K562 (cell line): Measurements from ENCODE around the gene C21orf58. TPM values are rescaled to one million over a fixed set of nuclear protein-coding genes. Genes with fewer than 3 reads are reported as not detected.

Source experiments
- ATAC-seq: fragments of 200-7000 bp; cut with Tn5 transposase; 3 replicates; pipeline ENCODE4 v1.9.1; 2020; ENCODE audit warnings: moderate library complexity
- BruUV-seq: library from RNA; stranded (reverse); fragments of 400-500 nt; replicated peaks from 2 replicates; lab custom pipeline; 2021; lab: Mats Ljungman, UMichigan
- CTCF ChIA-PET: fragments of 300-600 bp; formaldehyde crosslinking; extraction: SDS; loops from one replicate; lab custom pipeline; 2021; ENCODE audit warnings: low intra/inter-chr PET ratio; lab: Yijun Ruan, JAX
- POLR2A ChIA-PET: fragments of 300-600, 350-650 bp; sonication (Branson Sonifier 250); formaldehyde crosslinking; extraction: SDS; loops from one replicate; lab custom pipeline; 2021; ENCODE audit warnings: antibody characterized with exemption, inconsistent platforms; lab: Yijun Ruan, JAX
- DNase-seq, 4 experiments: peaks; one replicate each; pipeline versions ENCODE4 v3.0.0 to v3.0.0-alpha.2; 2011 to 2018; ENCODE audit warnings: low spot score in 3 of 4, mixed read lengths in 3 of 4; ENCODE audit errors: extremely low read depth in 1 of 4
- FAIRE-seq: peaks from 2 replicates; lab custom pipeline; 2011; peaks lifted over from hg19 to GRCh38; lab: Jason Lieb, UNC
- H2AFZ ChIP-seq: 2 replicates; pipeline ENCODE4 v1.6.0; 2011; ENCODE audit warnings: low read depth, low read length, control low read depth, inconsistent platforms
- H3K27ac ChIP-seq: fragments of 200-600 bp; 3 replicates; pipeline ENCODE4 v1.8.0; 2011; ENCODE audit warnings: low read depth, mild to moderate bottlenecking, control low read depth, inconsistent platforms, low read length, moderate library complexity, mixed read lengths; ENCODE audit errors: extremely low read depth
- H3K27me3 ChIP-seq, 2 experiments: fragments of 300-600 bp in 1 of 2; 2 replicates in 1 of 2; 3 replicates in 1 of 2; pipeline versions ENCODE4 v1.6.0 to v1.8.0; 2011; ENCODE audit warnings: inconsistent platforms in 2 of 2, low read length in 2 of 2, mild to moderate bottlenecking in 1 of 2, mixed read lengths in 1 of 2, moderate library complexity in 1 of 2; ENCODE audit not compliant: control insufficient read depth in 2 of 2, insufficient read depth in 2 of 2
- H3K36me3 ChIP-seq: fragments of 300-600 bp; 3 replicates; pipeline ENCODE4 v1.8.0; 2011; ENCODE audit warnings: mild to moderate bottlenecking, low read length, inconsistent platforms; ENCODE audit not compliant: control insufficient read depth, insufficient read depth
- H3K4me1 ChIP-seq, 2 experiments: fragments of 200-600 bp in 1 of 2; replicated peaks in 1 of 2; 2 replicates in 1 of 2; 3 replicates in 1 of 2; pipeline versions ENCODE4 v1.5.1 to v1.8.0; 2011; ENCODE audit warnings: inconsistent platforms in 2 of 2, low read length in 2 of 2, mild to moderate bottlenecking in 1 of 2, mixed read lengths in 1 of 2, moderate library complexity in 1 of 2; ENCODE audit not compliant: control insufficient read depth in 2 of 2, insufficient read depth in 2 of 2
- H3K4me2 ChIP-seq: 2 replicates; pipeline ENCODE4 v1.6.1; 2011; ENCODE audit warnings: low read length, control low read depth, inconsistent platforms, mixed read lengths; ENCODE audit not compliant: insufficient read depth
- H3K4me3 ChIP-seq: fragments of 200-600 bp; sonication (generic), shearing (Covaris generic); 2 replicates; pipeline ENCODE4 v1.5.1; 2016; ENCODE audit warnings: control low read depth, inconsistent platforms
- H3K79me2 ChIP-seq: fragments of 200-600 bp; 3 replicates; pipeline ENCODE4 v1.8.0; 2011; ENCODE audit warnings: low read length, inconsistent platforms; ENCODE audit not compliant: control insufficient read depth, insufficient read depth
- H3K9ac ChIP-seq, 2 experiments: 2 replicates each; pipeline versions ENCODE4 v1.6.0 to v1.6.1; 2011; ENCODE audit warnings: low read depth in 2 of 2, low read length in 2 of 2, control low read depth in 1 of 2, inconsistent platforms in 1 of 2, mild to moderate bottlenecking in 1 of 2, mixed read lengths in 1 of 2; ENCODE audit not compliant: insufficient read depth in 1 of 2
- H3K9me1 ChIP-seq: one replicate; pipeline ENCODE4 v1.6.0; 2011; ENCODE audit warnings: inconsistent platforms, mild to moderate bottlenecking, low read length, moderate library complexity; ENCODE audit not compliant: control insufficient read depth, insufficient read depth
- H3K9me3 ChIP-seq: replicated peaks from 2 replicates; pipeline ENCODE4 v1.5.1; 2011; ENCODE audit warnings: low read depth, low read length, inconsistent platforms; ENCODE audit not compliant: control insufficient read depth, insufficient read depth
- H4K20me1 ChIP-seq: replicated peaks from 2 replicates; pipeline ENCODE4 v1.6.1; 2011; ENCODE audit warnings: low read length, inconsistent platforms, mixed read lengths; ENCODE audit not compliant: control insufficient read depth, insufficient read depth
- ARID3A ChIP-seq: IDR thresholded peaks from 2 replicates; pipeline ENCODE4 v1.6.1; 2012; ENCODE audit warnings: low read depth, low read length, improper control_type of control experiment, borderline replicate concordance
- E4F1 ChIP-seq: fragments of 250-450 bp; sonication (Bioruptor Pico); IDR thresholded peaks from 2 replicates; pipeline ENCODE4 v1.5.0; 2021; ENCODE audit warnings: mild to moderate bottlenecking, borderline replicate concordance
- EP300 ChIP-seq: IDR thresholded peaks from 2 replicates; pipeline ENCODE4 v1.6.1; 2012; ENCODE audit warnings: low read length, improper control_type of control experiment
- IRF9 ChIP-seq: fragments of 450-650 bp; IDR thresholded peaks from 2 replicates; pipeline ENCODE4 v1.6.1; 2016; ENCODE audit warnings: missing biosample characterization, missing genetic modification characterization
- MEF2D ChIP-seq: conservative IDR thresholded peaks from 2 replicates; pipeline ENCODE4 v1.6.1; 2016; ENCODE audit warnings: low read depth, missing genetic modification characterization, missing compliant biosample characterization
- NFE2 ChIP-seq: IDR thresholded peaks from 2 replicates; pipeline ENCODE4 v1.6.1; 2014; ENCODE audit warnings: antibody characterized with exemption, low read depth
- SFPQ ChIP-seq: fragments of 200-400 bp; formaldehyde crosslinking; IDR thresholded peaks from 2 replicates; pipeline ENCODE4 v1.6.1; 2017; ENCODE audit warnings: mild to moderate bottlenecking, low read depth, low read length, moderate library complexity
- TCFL5 ChIP-seq: fragments of 250-450 bp; sonication (Bioruptor Pico); conservative IDR thresholded peaks from 2 replicates; pipeline ENCODE4 v1.6.1; 2021; ENCODE audit warnings: mild to moderate bottlenecking, moderate library complexity, matching md5 sums
- ZBTB5 ChIP-seq: fragments of 450-650 bp; IDR thresholded peaks from 2 replicates; pipeline ENCODE4 v1.6.1; 2017; ENCODE audit warnings: antibody characterized with exemption
- ZFP30 ChIP-seq: fragments of 250-450 bp; sonication (Bioruptor Pico); IDR thresholded peaks from 2 replicates; pipeline ENCODE4 v1.8.0; 2022; ENCODE audit warnings: moderate library complexity, mild to moderate bottlenecking, inconsistent platforms, borderline replicate concordance
- ZFX ChIP-seq: sonication (generic); formaldehyde crosslinking; IDR thresholded peaks from 2 replicates; pipeline ENCODE4 v1.8.0; 2022; ENCODE audit warnings: mild to moderate bottlenecking, missing genetic modification reagents, moderate library complexity
- WGBS: fragments of 100-300 bp; shearing (Covaris generic); methylation state at CpG from one replicate; pipeline ENCODE4 v1.1.6; 2016; ENCODE audit warnings: low coverage, mixed read lengths; ENCODE audit not compliant: insufficient coverage; ENCODE audit errors: missing lambda C conversion rate; 5-methylcytosine and 5-hydroxymethylcytosine counted together
- in situ Hi-C: fragments of 300-500 bp; cut with MboI; formaldehyde crosslinking; loops from 4 replicates; pipeline ENCODE4 v1.15.0; 2018; ENCODE audit warnings: inconsistent platforms, mixed read lengths
- intact Hi-C: fragments of 100-400 bp; cut with micrococcal nuclease; formaldehyde crosslinking; loops from 2 replicates; pipeline ENCODE4 v1.14.2; 2022
- polyA plus RNA-seq, 8 experiments: library from polyadenylated mRNA; depleted of rRNA in 4 of 8; stranded (reverse) in 5 of 8; unstranded in 3 of 8; fragments of >200 nt; fragmentation: Nextera tagmentation in 2 of 8; fragmentation: Illumina TruSeq in 1 of 8; extraction: Ambion mirVana in 2 of 8; extraction: Trizol in 1 of 8; gene quantifications; 2 replicates each; pipeline versions ENCODE4 v1.2.1 to v1.2.3, GENCODE V29; 2011 to 2014; ENCODE audit warnings: inconsistent platforms in 1 of 8, missing spikeins in 1 of 8
- total RNA-seq, 7 experiments: library from RNA; depleted of rRNA in 6 of 7; stranded (reverse); fragments of >200 nt in 6 of 7; fragmentation: Illumina TruSeq in 2 of 7; extraction: Trizol in 2 of 7; gene quantifications; 2 replicates each; pipeline versions ENCODE4 v1.2.1 to v1.2.3, GENCODE V29; 2011 to 2021; ENCODE audit warnings: low replicate concordance in 1 of 7

Gene C21orf58
- total and polyA plus RNA-seq, 9 of the 15 experiments (the other 6 are each of a cell fraction or from before 2014, with no cell fraction given): 1.2 to 30.5 (median 12.4) TPM

- no peak overlapping the region for H3K4me3 ChIP-seq
- H3K4me2 ChIP-seq: no peak overlapping the region
- H2AFZ ChIP-seq: no peak overlapping the region
- H3K27me3 ChIP-seq: no peaks in the 10 kb centered on the region; a peak in 2 of 5 replicates
- 79% methylated on average over 11 of the region's 11 CpGs for WGBS
- no peaks in the 10 kb centered on the region for H3K9me3 ChIP-seq
- no TSS peak for BruUV-seq
- H3K27ac ChIP-seq: no peak overlapping the region; the same call in 2 of the 3 replicates
- ChIA-PET POLR2A (interaction anchor here (0.8 to 1.0 kb wide), 2 partner anchors 11 to 248 kb away, joined by 3 read pairs; no protein-coding TSS in a partner anchor), CTCF (no interaction called here)
- intact Hi-C loops: no loop called here
- peaks cover 70% of the 10 kb centered on the region; the same call in 2 of the 3 replicates for H3K36me3 ChIP-seq
- FAIRE-seq (peak; percentile 19), DNase-seq (no peak), ATAC-seq (no peak)
- H3K4me1 ChIP-seq: peaks cover 0 to 9% of the 10 kb centered on the region in 2 experiments; a peak in 1 of 5 replicates
- H4K20me1 ChIP-seq: peaks cover 5% of the 10 kb centered on the region; the same call in 1 of the 2 replicates
- peaks cover 27% of the 10 kb centered on the region; the same call in 2 of the 3 replicates for H3K79me2 ChIP-seq
- H3K9ac ChIP-seq: no peak overlapping the region
- H3K9me1 ChIP-seq: no peaks in the 10 kb centered on the region
- in situ Hi-C loops: no loop called here
- no peak for TF ChIP-seq ZFP30 (CRISPR knock-in tag)
- TF ChIP-seq NFE2: no peak
- no peak for TF ChIP-seq IRF9 (tag)
- no peak for TF ChIP-seq E4F1 (CRISPR knock-in tag)
- TF ChIP-seq TCFL5 (CRISPR knock-in tag): no peak
- no peak for TF ChIP-seq ARID3A
- no peak for TF ChIP-seq ZFX (CRISPR knock-in tag)
- no peak for TF ChIP-seq SFPQ
- no peak for TF ChIP-seq MEF2D (tag)
- no peak for TF ChIP-seq ZBTB5
- TF ChIP-seq EP300: no peak
These were observed 45.0 kb upstream of the C21orf58 start for GRCh38 chr21:46368533-46369285.
